ENCODE data around the gene NELL2.

DNA sequence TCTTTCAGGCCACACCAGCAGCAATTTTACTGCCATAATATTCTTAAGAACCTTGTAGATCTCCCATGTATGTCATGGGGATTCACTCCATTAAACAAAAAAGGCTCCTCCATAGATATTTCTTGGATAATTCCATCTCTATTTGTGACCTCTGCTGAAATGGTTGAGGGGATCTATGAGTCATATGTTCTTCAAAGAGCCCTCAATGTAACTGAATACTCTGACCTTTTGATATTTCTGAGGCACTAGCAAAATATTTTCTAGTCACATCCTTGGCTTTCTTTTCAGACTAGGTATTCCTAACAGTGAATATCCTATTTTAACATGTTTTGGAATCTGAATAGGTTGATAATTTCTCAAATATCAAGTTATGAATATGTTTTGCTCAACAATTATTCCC is 6.6 kb downstream of the NELL2 start:
- TF ChIP-seq, protein P1, sequence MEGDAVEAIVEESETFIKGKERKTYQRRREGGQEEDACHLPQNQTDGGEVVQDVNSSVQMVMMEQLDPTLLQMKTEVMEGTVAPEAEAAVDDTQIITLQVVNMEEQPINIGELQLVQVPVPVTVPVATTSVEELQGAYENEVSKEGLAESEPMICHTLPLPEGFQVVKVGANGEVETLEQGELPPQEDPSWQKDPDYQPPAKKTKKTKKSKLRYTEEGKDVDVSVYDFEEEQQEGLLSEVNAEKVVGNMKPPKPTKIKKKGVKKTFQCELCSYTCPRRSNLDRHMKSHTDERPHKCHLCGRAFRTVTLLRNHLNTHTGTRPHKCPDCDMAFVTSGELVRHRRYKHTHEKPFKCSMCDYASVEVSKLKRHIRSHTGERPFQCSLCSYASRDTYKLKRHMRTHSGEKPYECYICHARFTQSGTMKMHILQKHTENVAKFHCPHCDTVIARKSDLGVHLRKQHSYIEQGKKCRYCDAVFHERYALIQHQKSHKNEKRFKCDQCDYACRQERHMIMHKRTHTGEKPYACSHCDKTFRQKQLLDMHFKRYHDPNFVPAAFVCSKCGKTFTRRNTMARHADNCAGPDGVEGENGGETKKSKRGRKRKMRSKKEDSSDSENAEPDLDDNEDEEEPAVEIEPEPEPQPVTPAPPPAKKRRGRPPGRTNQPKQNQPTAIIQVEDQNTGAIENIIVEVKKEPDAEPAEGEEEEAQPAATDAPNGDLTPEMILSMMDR (IDR thresholded peaks at IDR 0.05; ENCODE audit: insufficient read depth, low read depth, low read length) = no peak
- TF ChIP-seq EZH2 (IDR thresholded peaks at IDR 0.05; ENCODE audit: insufficient read depth, low read length) = no peak

All from astrocyte (in vitro differentiated cells and primary cell).